ENCODE results near the gene ALCAM. TPM values are rescaled to one million over a fixed set of nuclear protein-coding genes. Genes with fewer than 3 reads are reported as not detected.

Gene ALCAM
- total and polyA plus RNA-seq, 2 donors (not counting 3 experiments of a cell fraction or from before 2014, with no cell fraction given), result 46.3 to 118 TPM

- H3K9me3 ChIP-seq (replicated peaks; ENCODE audit: control insufficient read depth, insufficient read depth, low read length), result no peaks in the 10 kb centered on the region
- intact Hi-C loops (cut with micrococcal nuclease) (no loop called here), dilution Hi-C loops (cut with MboI; ENCODE audit: extremely low pct_ligation_motif_present, low sequenced_read_pairs) (no loop called here)
- H3K27ac ChIP-seq (ENCODE audit: insufficient read depth, low read depth, low read length), result no peak overlapping the region
- H3K79me2 ChIP-seq (ENCODE audit: control insufficient read depth, insufficient read depth, low read length), result no peaks in the 10 kb centered on the region
- FAIRE-seq, result no peak
- H2AFZ ChIP-seq (ENCODE audit: low read depth, low read length), result no peak overlapping the region
- no peaks in the 10 kb centered on the region for H3K4me1 ChIP-seq (ENCODE audit: control insufficient read depth, extremely low read depth, insufficient read depth, low read length)
- no TSS peak for BruUV-seq (replicated peaks)
- POLR2A ChIA-PET, result no interaction called here
- no peak overlapping the region for H3K4me2 ChIP-seq (ENCODE audit: insufficient read depth, low read length)
- H3K36me3 ChIP-seq (ENCODE audit: control insufficient read depth in 2 of 2, extremely low read depth in 1 of 2, insufficient read depth in 2 of 2, low read length in 2 of 2), result no peaks in the 10 kb centered on the region
- H3K27me3 ChIP-seq (ENCODE audit: control insufficient read depth in 2 of 2, insufficient read depth in 2 of 2, low read length in 2 of 2), result no peaks in the 10 kb centered on the region
- TF ChIP-seq MAX (IDR thresholded peaks at IDR 0.05; ENCODE audit: insufficient read depth, insufficient read length) (no peak), MYC (IDR thresholded peaks at IDR 0.05; ENCODE audit: low read depth, low read length) (no peak), POLR2AphosphoS5 (IDR thresholded peaks at IDR 0.05; ENCODE audit: insufficient read depth, low read depth, low read length) (no peak), JUN (IDR thresholded peaks at IDR 0.05; ENCODE audit: borderline replicate concordance, insufficient read depth, insufficient read length, low read depth) (no peak), EZH2 (IDR thresholded peaks at IDR 0.05; ENCODE audit: borderline replicate concordance, low read depth, low read length, severe bottlenecking) (no peak), POLR2A (IDR thresholded peaks at IDR 0.05; ENCODE audit: low read depth, low read length) (no peak), CTCF (IDR thresholded peaks at IDR 0.05; ENCODE audit: extremely low read depth in 1 of 2, insufficient read depth in 1 of 2, low read depth in 1 of 2, low read length in 2 of 2) (no peak), GATA2 (IDR thresholded peaks at IDR 0.05; ENCODE audit: insufficient read depth, insufficient read length, low read depth, low read length) (no peak), FOS (IDR thresholded peaks at IDR 0.05; ENCODE audit: borderline replicate concordance, insufficient read depth, low read length) (no peak)
- no peak overlapping the region for H3K9ac ChIP-seq (replicated peaks; ENCODE audit: extremely low read depth, insufficient read depth, low read length)
- CTCF ChIA-PET, result interaction anchor here (0.7 to 1.3 kb wide), 2 partner anchors 9 to 10 kb away, joined by 3 to 4 read pairs; no protein-coding TSS in a partner anchor
- no peaks in the 10 kb centered on the region for H4K20me1 ChIP-seq (replicated peaks; ENCODE audit: control insufficient read depth, extremely low read depth, insufficient read depth, low read length)
- H3K4me3 ChIP-seq (replicated peaks in 1 of 3; ENCODE audit: insufficient read depth in 1 of 3, low read depth in 1 of 3, low read length in 3 of 3), result no peak overlapping the region
- DNase-seq (ENCODE audit: low read depth, low spot score), result no peak
- no peaks in the 10 kb centered on the region for H3K9me1 ChIP-seq (replicated peaks; ENCODE audit: control insufficient read depth, extremely low read depth, insufficient read depth, low read length)
These were observed 126.7 kb downstream of the ALCAM start for GRCh38 chr3:105493305-105493892.
